NCI-H82 (cell line): ENCODE data around the gene CCNQ.

Experiments used
- DNase-seq: peaks from one replicate; lab custom pipeline; 2025; lab: John Stamatoyannopoulos, UW

CCNQ gene

GRCh38 chrX:153596981-153597750, 1.8 kb downstream of the CCNQ start:
- DNase-seq: peak; percentile 87

GRCh38 chrX:153595859-153596857, 2.8 kb downstream of the CCNQ start:
- no peak for DNase-seq

GRCh38 chrX:153595387-153595786, 3.6 kb downstream of the CCNQ start:
- no peak for DNase-seq

GRCh38 chrX:153593811-153594500, 5.0 kb downstream of the CCNQ start:
- DNase-seq: no peak

- peak; percentile 21 for DNase-seq
Measured at GRCh38 chrX:153592966-153593688, 5.8 kb downstream of the CCNQ start.

- DNase-seq: no peak
Measured at GRCh38 chrX:153592091-153592833, 6.7 kb downstream of the CCNQ start.

GRCh38 chrX:153590961-153591956, 7.7 kb downstream of the CCNQ start:
- DNase-seq: peak; percentile 26

GRCh38 chrX:153588782-153589446, 10.0 kb downstream of the CCNQ start:
- DNase-seq: no peak

GRCh38 chrX:153588021-153588781, 10.7 kb downstream of the CCNQ start:
- DNase-seq: no peak

GRCh38 chrX:153587342-153587741, 11.6 kb downstream of the CCNQ start:
- no peak for DNase-seq

GRCh38 chrX:153585827-153586226, 13.1 kb downstream of the CCNQ start:
- no peak for DNase-seq

- no peak for DNase-seq
Measured at GRCh38 chrX:153583433-153583832, 15.5 kb downstream of the CCNQ start.

- DNase-seq: peak; percentile 94
Measured at GRCh38 chrX:153582896-153583295, 16.0 kb downstream of the CCNQ start.

- peak; percentile 35 for DNase-seq
Measured at GRCh38 chrX:153580700-153581386, 18.1 kb downstream of the CCNQ start.

- DNase-seq: no peak
Measured at GRCh38 chrX:153578889-153579288, 20.1 kb downstream of the CCNQ start.

- no peak for DNase-seq
Measured at GRCh38 chrX:153578200-153578835, 20.6 kb downstream of the CCNQ start.

GRCh38 chrX:153576961-153577360, 22.0 kb downstream of the CCNQ start:
- DNase-seq: peak; percentile 72
